G401 (cell line): ENCODE data around the gene SLC22A15. TPM values are rescaled to one million over a fixed set of nuclear protein-coding genes. Genes with fewer than 3 reads are reported as not detected.

ENCODE experiments used
- total RNA-seq: library from RNA; depleted of rRNA; stranded (reverse); fragments of >200 nt; shearing (Covaris generic); gene quantifications from 2 replicates; pipeline ENCODE4 v1.2.3, GENCODE V29; 2014; rRNA removed

The SLC22A15 gene
- total RNA-seq, 1 experiment from 2014 or later, result not detected

Other genes with a start within 250 kb of the SLC22A15 start
- not detected in 2 replicates for gene CASQ2, start 207.8 kb upstream of the SLC22A15 start, total RNA-seq
- gene NHLH2, start 135.4 kb upstream of the SLC22A15 start, total RNA-seq, result not detected in 2 replicates
- not detected in 2 replicates for gene MAB21L3, start 134.9 kb downstream of the SLC22A15 start, total RNA-seq